A549 treated with dexamethasone at 1 μM for 4 hours (cell line): ENCODE measurements around the gene STEAP2. TPM values are rescaled to one million over a fixed set of nuclear protein-coding genes. Genes with fewer than 3 reads are reported as not detected.

Source experiments
- total RNA-seq: library from RNA; stranded (reverse); fragments of 200-300 nt; extraction: Qiagen RNA extraction; gene quantifications from 5 replicates; pipeline ENCODE4 v1.2.3, GENCODE V29; 2022

STEAP2 gene
- 2.6 to 5.1 TPM (median 4.7 TPM) in 5 replicates for total RNA-seq

DNA sequence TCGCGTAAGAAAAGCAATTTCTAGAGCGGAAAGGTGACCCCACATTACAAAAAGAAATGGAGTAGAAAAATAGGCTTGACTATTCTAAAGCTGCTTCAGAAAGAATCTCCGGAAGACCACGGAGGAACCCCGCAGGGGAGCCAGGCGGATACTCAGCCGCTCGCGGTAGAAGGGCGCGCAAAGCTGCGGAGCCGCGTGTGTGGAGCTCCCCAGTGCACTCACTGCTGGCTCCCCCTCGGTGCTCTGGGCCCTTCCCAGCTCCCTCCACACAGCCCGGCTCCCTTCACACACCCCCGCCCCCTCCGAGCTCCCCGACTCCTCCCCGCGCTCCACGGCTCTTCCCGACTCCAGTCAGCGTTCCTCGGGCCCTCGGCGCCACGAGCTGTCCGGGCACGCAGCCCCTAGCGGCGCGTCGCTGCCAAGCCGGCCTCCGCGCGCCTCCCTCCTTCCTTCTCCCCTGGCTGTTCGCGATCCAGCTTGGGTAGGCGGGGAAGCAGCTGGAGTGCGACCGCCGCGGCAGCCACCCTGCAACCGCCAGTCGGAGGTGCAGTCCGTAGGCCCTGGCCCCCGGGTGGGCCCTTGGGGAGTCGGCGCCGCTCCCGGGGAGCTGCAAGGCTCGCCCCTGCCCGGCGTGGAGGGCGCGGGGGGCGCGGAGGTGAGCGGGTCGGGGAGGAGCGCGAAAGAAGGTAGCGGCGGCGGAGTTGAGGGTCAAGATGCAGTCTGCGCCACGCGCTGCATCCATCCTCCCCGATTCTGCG, at the start of gene STEAP2:
Gene STEAP2 (plus strand): TSS at position 350 of the 758 bp plus-strand sequence. CDS start 13,343 bp downstream, outside the sequence.

DNA sequence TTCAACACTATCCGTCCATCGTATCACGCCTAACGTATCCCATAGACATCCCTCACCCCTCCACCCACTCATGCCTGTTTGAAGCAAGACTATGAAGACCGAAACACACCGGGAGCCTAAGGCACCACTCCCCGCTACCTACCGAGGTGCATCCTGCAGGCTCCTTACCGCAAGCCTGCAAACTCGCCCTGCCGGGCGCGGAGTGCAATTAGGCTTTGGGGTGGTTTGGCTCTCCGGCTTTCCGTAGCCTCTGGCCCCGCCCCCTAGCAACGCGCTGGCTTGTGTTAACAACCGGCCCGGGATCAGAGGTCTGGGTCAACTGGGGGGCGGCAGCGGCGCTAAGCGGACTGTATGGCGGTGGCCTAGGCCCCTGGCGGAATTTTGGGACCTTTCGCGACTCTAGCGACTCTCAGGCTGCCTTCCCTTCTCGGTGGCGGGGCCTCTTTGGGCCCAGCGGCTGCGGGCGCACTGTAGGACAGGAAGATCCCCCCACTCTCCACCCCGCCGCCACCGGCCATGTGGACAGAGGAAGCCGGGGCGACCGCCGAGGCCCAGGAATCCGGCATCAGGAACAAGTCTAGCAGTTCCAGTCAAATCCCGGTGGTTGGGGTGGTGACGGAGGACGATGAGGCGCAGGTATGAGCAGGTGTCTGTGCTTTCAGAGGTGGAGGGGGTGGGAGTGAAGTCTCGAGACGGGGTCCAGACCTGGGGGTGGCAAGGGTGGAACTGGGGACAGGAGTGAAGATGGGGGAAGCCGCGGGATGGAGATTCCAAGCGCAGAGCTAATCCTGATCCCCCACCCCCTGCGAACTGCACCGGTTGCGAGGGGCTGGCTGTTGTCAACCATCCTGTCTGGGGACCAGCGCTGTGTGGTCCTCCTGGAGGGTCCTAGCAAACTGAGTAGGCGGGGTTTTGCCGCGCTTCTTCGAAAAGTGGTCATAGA, 33.6 kb downstream of the STEAP2 start, which contains the start of gene CFAP69:
Gene CFAP69 (plus strand): TSS at position 266 of the 943 bp plus-strand sequence. CDS start 251 bp downstream, at position 517.

Other genes starting within 250 kb of the STEAP2 start
- 15.0 to 17.6 TPM (median 16.8 TPM) in 5 replicates for gene STEAP1, start 57.3 kb upstream of the STEAP2 start, total RNA-seq
- 1.2 to 2.3 TPM (median 2.0 TPM) in 5 replicates for gene CFAP69, start 33.4 kb downstream of the STEAP2 start, total RNA-seq
- gene FAM237B, start 109.6 kb downstream of the STEAP2 start, total RNA-seq, result 0.02 to 0.06 TPM (median 0.03 TPM) in 5 replicates
- gene GTPBP10, start 135.0 kb downstream of the STEAP2 start, total RNA-seq, result 24.3 to 30.4 TPM (median 27.4 TPM) in 5 replicates
- gene CLDN12, start 191.7 kb downstream of the STEAP2 start, total RNA-seq, result 24.1 to 37.5 TPM (median 31.6 TPM) in 5 replicates